Bronchial epithelial cell (primary cell): ENCODE data around the gene TMEM168. TPM values are rescaled to one million over a fixed set of nuclear protein-coding genes. Genes with fewer than 3 reads are reported as not detected.

Experiments
- DNase-seq: peaks from one replicate; pipeline ENCODE4 v3.0.0-alpha.2; 2010; ENCODE audit warnings: low read depth
- FAIRE-seq: peaks from 2 replicates; lab custom pipeline; 2011; peaks lifted over from hg19 to GRCh38; lab: Jason Lieb, UNC
- H3K27me3 ChIP-seq: 2 replicates; pipeline ENCODE4 v1.5.1; 2011; ENCODE audit warnings: low read length; ENCODE audit not compliant: control insufficient read depth, insufficient read depth
- H3K36me3 ChIP-seq: 2 replicates; pipeline ENCODE4 v1.5.1; 2011; ENCODE audit warnings: low read length; ENCODE audit not compliant: control insufficient read depth, insufficient read depth
- H3K4me3 ChIP-seq: 2 replicates; pipeline ENCODE4 v1.5.1; 2011; ENCODE audit warnings: mild to moderate bottlenecking, low read depth, low read length, control low read depth
- total RNA-seq: library from RNA; depleted of rRNA; stranded (reverse); fragments of >200 nt; gene quantifications from 2 replicates; pipeline ENCODE4 v1.2.1, GENCODE V29; 2014
- TF ChIP-seq, protein P1 (sequence below): IDR thresholded peaks from 2 replicates; pipeline ENCODE4 v1.5.1; 2011; ENCODE audit warnings: mild to moderate bottlenecking, moderate library complexity, low read length, control low read depth, inconsistent platforms; ENCODE audit not compliant: insufficient read depth, severe bottlenecking

Gene TMEM168
- total RNA-seq, 1 donor from 2014 or later = 40.3 TPM

DNA sequence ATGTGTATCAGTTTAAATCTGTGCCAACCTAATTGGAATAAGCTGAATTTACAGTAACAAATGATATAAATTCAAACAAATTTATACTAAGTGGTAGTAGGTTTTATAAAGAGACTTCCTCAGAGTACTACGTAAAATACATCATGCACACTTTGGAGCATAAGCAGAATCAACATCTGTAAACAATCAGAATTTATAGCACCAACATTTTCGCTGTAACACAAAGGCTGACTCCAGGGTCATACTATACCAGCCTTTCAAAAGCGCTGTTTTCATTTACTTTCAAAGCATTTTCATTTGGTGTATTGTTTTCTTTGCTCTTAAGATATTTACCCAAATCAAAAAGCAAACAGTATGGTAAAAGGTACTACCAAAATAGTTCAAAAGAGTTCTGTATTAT, 29.3 kb upstream of the TMEM168 start:
- TF ChIP-seq, protein P1, sequence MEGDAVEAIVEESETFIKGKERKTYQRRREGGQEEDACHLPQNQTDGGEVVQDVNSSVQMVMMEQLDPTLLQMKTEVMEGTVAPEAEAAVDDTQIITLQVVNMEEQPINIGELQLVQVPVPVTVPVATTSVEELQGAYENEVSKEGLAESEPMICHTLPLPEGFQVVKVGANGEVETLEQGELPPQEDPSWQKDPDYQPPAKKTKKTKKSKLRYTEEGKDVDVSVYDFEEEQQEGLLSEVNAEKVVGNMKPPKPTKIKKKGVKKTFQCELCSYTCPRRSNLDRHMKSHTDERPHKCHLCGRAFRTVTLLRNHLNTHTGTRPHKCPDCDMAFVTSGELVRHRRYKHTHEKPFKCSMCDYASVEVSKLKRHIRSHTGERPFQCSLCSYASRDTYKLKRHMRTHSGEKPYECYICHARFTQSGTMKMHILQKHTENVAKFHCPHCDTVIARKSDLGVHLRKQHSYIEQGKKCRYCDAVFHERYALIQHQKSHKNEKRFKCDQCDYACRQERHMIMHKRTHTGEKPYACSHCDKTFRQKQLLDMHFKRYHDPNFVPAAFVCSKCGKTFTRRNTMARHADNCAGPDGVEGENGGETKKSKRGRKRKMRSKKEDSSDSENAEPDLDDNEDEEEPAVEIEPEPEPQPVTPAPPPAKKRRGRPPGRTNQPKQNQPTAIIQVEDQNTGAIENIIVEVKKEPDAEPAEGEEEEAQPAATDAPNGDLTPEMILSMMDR = no peak
- FAIRE-seq = no peak
- Histone ChIP-seq H3K4me3 (no peak overlapping the region), H3K27me3 (no peaks in the 10 kb centered on the region), H3K36me3 (no peaks in the 10 kb centered on the region)
- no peak for DNase-seq

DNA sequence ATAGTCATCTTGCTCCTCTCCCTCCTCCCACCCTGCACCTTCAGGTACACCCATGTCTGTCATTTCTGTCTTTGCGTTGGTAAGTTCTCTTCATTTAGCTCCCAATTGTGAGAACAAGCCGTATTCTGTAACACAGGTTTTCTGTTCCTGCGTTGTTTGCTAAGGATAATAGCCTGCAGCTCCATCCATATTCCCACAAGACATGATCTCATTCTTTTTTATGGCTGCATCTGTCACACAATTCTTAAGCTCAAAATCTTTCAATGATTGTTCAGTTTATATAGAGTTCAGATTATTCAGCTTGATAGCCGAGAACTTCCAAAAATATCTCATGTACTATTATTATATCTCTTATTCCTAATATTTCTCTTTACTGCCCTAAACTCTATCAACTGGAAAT, 16.0 kb upstream of the TMEM168 start:
- no peak for DNase-seq
- no peaks in the 10 kb centered on the region for H3K36me3 ChIP-seq
- FAIRE-seq = no peak
- H3K4me3 ChIP-seq = no peak overlapping the region
- H3K27me3 ChIP-seq = no peaks in the 10 kb centered on the region
- TF ChIP-seq, protein P1 = no peak

DNA sequence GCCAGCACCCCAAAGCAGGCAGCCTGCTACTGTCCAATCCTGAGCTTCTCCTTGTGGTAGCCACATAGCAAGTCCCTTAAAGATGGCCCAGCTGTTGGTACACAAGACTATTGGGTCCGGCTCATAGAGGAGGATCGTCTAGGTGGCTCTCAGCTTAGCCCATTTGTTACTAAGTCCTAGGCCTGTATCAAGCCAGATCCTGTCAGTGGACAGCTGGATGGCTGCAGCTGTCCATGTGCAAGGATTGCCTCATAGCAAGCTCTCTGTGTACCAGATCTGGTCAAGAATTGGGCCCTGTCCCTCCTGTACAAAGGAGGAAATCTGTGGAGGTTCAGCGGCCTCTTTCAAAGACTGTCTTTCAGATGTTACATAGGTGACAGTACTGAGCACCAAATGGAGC, 12.2 kb upstream of the TMEM168 start:
- Histone ChIP-seq H3K27me3 (no peaks in the 10 kb centered on the region), H3K36me3 (no peaks in the 10 kb centered on the region), H3K4me3 (no peak overlapping the region)
- DNase-seq (no peak), FAIRE-seq (no peak)
- TF ChIP-seq, protein P1 = no peak

DNA sequence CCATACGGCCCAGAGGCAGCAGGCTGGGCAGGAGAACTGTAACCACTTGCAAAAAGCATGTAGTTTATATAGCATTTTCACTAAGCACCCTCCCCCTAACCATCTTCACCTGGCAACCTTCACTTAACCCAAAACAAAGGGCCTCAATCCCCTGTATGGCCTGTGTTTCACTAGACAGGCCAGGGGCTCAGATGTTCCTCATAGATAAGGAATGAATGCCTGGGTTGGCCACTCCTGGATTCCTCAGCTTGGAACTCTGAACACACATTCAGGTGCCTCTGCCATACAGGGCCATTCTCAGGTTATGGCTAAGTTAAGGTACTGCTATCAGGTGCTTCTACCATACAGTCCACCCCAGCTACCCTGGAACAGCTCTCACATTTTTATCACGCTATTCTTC, 10.3 kb upstream of the TMEM168 start:
- TF ChIP-seq, protein P1 = no peak
- Histone ChIP-seq H3K27me3 (no peaks in the 10 kb centered on the region), H3K4me3 (no peak overlapping the region), H3K36me3 (no peaks in the 10 kb centered on the region)
- FAIRE-seq (peak; percentile 84), DNase-seq (no peak)

DNA sequence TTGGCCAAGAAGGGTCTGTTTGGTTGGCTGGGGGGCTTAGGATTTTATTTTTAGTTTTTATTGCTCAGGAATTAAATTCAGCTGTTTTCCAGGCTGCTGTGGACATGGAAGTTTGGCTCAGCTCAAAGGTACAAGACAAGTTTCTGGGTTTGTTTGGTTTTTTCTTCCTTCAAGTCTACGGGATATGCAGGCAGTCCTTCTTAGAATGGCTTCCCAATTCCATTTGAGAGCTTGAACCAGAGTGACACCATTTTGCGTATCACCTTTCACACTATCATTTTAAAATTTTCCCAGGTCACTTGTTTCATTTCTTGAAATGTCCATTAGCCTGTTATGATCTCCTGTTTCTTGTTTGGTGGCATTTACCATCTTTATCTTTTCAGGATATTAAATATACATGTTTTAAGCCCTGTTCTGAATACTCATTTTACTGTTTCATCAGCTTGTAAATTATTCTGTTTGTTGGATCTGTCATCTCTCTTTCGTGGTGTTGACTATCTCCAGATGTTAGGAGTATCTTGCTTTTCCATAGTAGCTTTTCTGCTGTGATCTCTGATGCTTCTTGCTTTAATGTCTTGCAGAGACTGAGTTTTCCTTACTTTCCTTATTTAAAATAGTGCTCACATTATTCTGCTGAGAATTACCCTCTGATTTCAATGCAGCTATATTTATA, 9.4 kb upstream of the TMEM168 start:
- FAIRE-seq = no peak
- Histone ChIP-seq H3K27me3 (no peaks in the 10 kb centered on the region), H3K36me3 (no peaks in the 10 kb centered on the region), H3K4me3 (no peak overlapping the region)
- no peak for DNase-seq
- TF ChIP-seq, protein P1 = no peak
